Activated T-helper 2 cell treated with anti-CD3 and anti-CD28 coated beads, Interferon-gamma antibody, Interleukin-2, Interleukin-4, amounts not matched to agents 10 μg/mL and 5 μg/mL and 100 μg/mL, durations not matched to agents 14 hours and 24 hours and 36 hours (primary cell): Measurements from ENCODE around the gene SHC3. TPM values are rescaled to one million over a fixed set of nuclear protein-coding genes. Genes with fewer than 3 reads are reported as not detected.

Experiments used
- DNase-seq: peaks from one replicate; pipeline ENCODE4 v3.0.0; 2021; ENCODE audit warnings: low spot score
- H3K27ac Mint-ChIP-seq: one replicate; pipeline ENCODE4 v1.8.0; 2021; ENCODE audit warnings: mixed read lengths
- H3K27me3 Mint-ChIP-seq: one replicate; pipeline ENCODE4 v1.8.0; 2021; ENCODE audit warnings: low read depth, mixed read lengths
- H3K36me3 Mint-ChIP-seq: one replicate; pipeline ENCODE4 v1.8.0; 2021; ENCODE audit warnings: low read depth, mixed read lengths
- H3K4me1 Mint-ChIP-seq: one replicate; pipeline ENCODE4 v1.8.0; 2021; ENCODE audit warnings: low read depth, mixed read lengths
- H3K4me3 Mint-ChIP-seq: one replicate; pipeline ENCODE4 v1.8.0; 2021; ENCODE audit warnings: low read depth, mild to moderate bottlenecking, moderate library complexity, mixed read lengths
- H3K9me3 Mint-ChIP-seq: one replicate; pipeline ENCODE4 v1.8.0; 2021; ENCODE audit warnings: mixed read lengths
- intact Hi-C: fragments of 100-400 bp; cut with micrococcal nuclease; formaldehyde crosslinking; loops from one replicate; pipeline ENCODE4 v1.15.1; 2023
- total RNA-seq: library from RNA; stranded (reverse); gene quantifications from 2 replicates; pipeline ENCODE4 v1.2.3, GENCODE V29; 2022

The SHC3 gene
- total RNA-seq, 1 donor from 2014 or later, result not detected

GRCh38 chr9:89179540-89179894 is 899 bp upstream of the SHC3 start:
- no peak overlapping the region for H3K4me3 Mint-ChIP-seq
- H3K4me1 Mint-ChIP-seq, result peaks cover 10% of the 10 kb centered on the region
- H3K36me3 Mint-ChIP-seq, result no peaks in the 10 kb centered on the region
- peaks cover 64% of the 10 kb centered on the region for H3K27me3 Mint-ChIP-seq
- H3K27ac Mint-ChIP-seq, result no peak overlapping the region
- no peaks in the 10 kb centered on the region for H3K9me3 Mint-ChIP-seq
- DNase-seq, result no peak
- intact Hi-C loops, result loop anchor here (10.0 kb wide), 1 partner anchor 95 kb away; no protein-coding TSS in a partner anchor

GRCh38 chr9:89178830-89179539 is 367 bp upstream of the SHC3 start:
- no peak for DNase-seq
- no peaks in the 10 kb centered on the region for H3K9me3 Mint-ChIP-seq
- peaks cover 10% of the 10 kb centered on the region for H3K4me1 Mint-ChIP-seq
- no peak overlapping the region for H3K4me3 Mint-ChIP-seq
- intact Hi-C loops, result loop anchor here (10.0 kb wide), 1 partner anchor 96 kb away; no protein-coding TSS in a partner anchor
- H3K36me3 Mint-ChIP-seq, result no peaks in the 10 kb centered on the region
- no peak overlapping the region for H3K27ac Mint-ChIP-seq
- peaks cover 66% of the 10 kb centered on the region for H3K27me3 Mint-ChIP-seq

- H3K4me1 Mint-ChIP-seq, result peaks cover 10% of the 10 kb centered on the region
- intact Hi-C loops, result loop anchor here (10.0 kb wide), 1 partner anchor 98 kb away; no protein-coding TSS in a partner anchor
- H3K27me3 Mint-ChIP-seq, result peaks cover 65% of the 10 kb centered on the region
- H3K27ac Mint-ChIP-seq, result no peak overlapping the region
- DNase-seq, result no peak
- no peak overlapping the region for H3K4me3 Mint-ChIP-seq
- no peaks in the 10 kb centered on the region for H3K36me3 Mint-ChIP-seq
- no peaks in the 10 kb centered on the region for H3K9me3 Mint-ChIP-seq
Observed at GRCh38 chr9:89177012-89177943, 1.3 kb downstream of the SHC3 start.

- no peak for DNase-seq
- Mint-ChIP-seq H3K4me1 (peaks cover 10% of the 10 kb centered on the region), H3K27ac (no peak overlapping the region), H3K36me3 (no peaks in the 10 kb centered on the region), H3K4me3 (no peak overlapping the region), H3K27me3 (peaks cover 61% of the 10 kb centered on the region), H3K9me3 (no peaks in the 10 kb centered on the region)
- intact Hi-C loops, result loop anchor here (10.0 kb wide), 1 partner anchor 99 kb away; no protein-coding TSS in a partner anchor
Observed at GRCh38 chr9:89175828-89176261, 2.8 kb downstream of the SHC3 start.

- Mint-ChIP-seq H3K9me3 (no peaks in the 10 kb centered on the region), H3K36me3 (no peaks in the 10 kb centered on the region), H3K27me3 (peaks cover 46% of the 10 kb centered on the region), H3K4me3 (no peak overlapping the region), H3K4me1 (peaks cover 4% of the 10 kb centered on the region), H3K27ac (no peak overlapping the region)
- intact Hi-C loops, result loop anchor here (10.0 kb wide), 1 partner anchor 101 kb away; no protein-coding TSS in a partner anchor
- no peak for DNase-seq
Observed at GRCh38 chr9:89174291-89174690, 4.3 kb downstream of the SHC3 start.

- intact Hi-C loops, result loop anchor here (10.0 kb wide), 1 partner anchor 102 kb away; no protein-coding TSS in a partner anchor
- Mint-ChIP-seq H3K27ac (no peak overlapping the region), H3K27me3 (peaks cover 39% of the 10 kb centered on the region), H3K9me3 (no peaks in the 10 kb centered on the region), H3K4me3 (no peak overlapping the region), H3K36me3 (no peaks in the 10 kb centered on the region), H3K4me1 (no peaks in the 10 kb centered on the region)
- DNase-seq, result no peak
Observed at GRCh38 chr9:89173072-89173471, 5.5 kb downstream of the SHC3 start.

- Mint-ChIP-seq H3K27me3 (peaks cover 37% of the 10 kb centered on the region), H3K4me1 (no peaks in the 10 kb centered on the region), H3K9me3 (no peaks in the 10 kb centered on the region), H3K4me3 (no peak overlapping the region), H3K36me3 (no peaks in the 10 kb centered on the region), H3K27ac (no peak overlapping the region)
- intact Hi-C loops, result loop anchor here (10.0 kb wide), 1 partner anchor 102 kb away; no protein-coding TSS in a partner anchor
- DNase-seq, result no peak
Observed at GRCh38 chr9:89172398-89172797, 6.2 kb downstream of the SHC3 start.

- Mint-ChIP-seq H3K4me1 (no peaks in the 10 kb centered on the region), H3K4me3 (no peak overlapping the region), H3K36me3 (no peaks in the 10 kb centered on the region), H3K27me3 (peaks cover 32% of the 10 kb centered on the region), H3K9me3 (no peaks in the 10 kb centered on the region), H3K27ac (no peak overlapping the region)
- intact Hi-C loops, result loop anchor here (10.0 kb wide), 1 partner anchor 103 kb away; no protein-coding TSS in a partner anchor
- no peak for DNase-seq
Observed at GRCh38 chr9:89171693-89172092, 6.9 kb downstream of the SHC3 start.

- Mint-ChIP-seq H3K9me3 (no peaks in the 10 kb centered on the region), H3K27ac (no peak overlapping the region), H3K4me3 (no peak overlapping the region), H3K27me3 (peaks cover 31% of the 10 kb centered on the region), H3K4me1 (no peaks in the 10 kb centered on the region), H3K36me3 (no peaks in the 10 kb centered on the region)
- intact Hi-C loops, result loop anchor here (10.0 kb wide), 1 partner anchor 104 kb away; no protein-coding TSS in a partner anchor
- no peak for DNase-seq
Observed at GRCh38 chr9:89171231-89171630, 7.4 kb downstream of the SHC3 start.

GRCh38 chr9:89168901-89169813 is 9.5 kb downstream of the SHC3 start:
- no peak overlapping the region for H3K4me3 Mint-ChIP-seq
- intact Hi-C loops, result no loop called here
- no peak overlapping the region for H3K27ac Mint-ChIP-seq
- peaks cover 25% of the 10 kb centered on the region for H3K27me3 Mint-ChIP-seq
- H3K36me3 Mint-ChIP-seq, result no peaks in the 10 kb centered on the region
- no peaks in the 10 kb centered on the region for H3K9me3 Mint-ChIP-seq
- DNase-seq, result no peak
- H3K4me1 Mint-ChIP-seq, result no peaks in the 10 kb centered on the region

- Mint-ChIP-seq H3K36me3 (no peaks in the 10 kb centered on the region), H3K27ac (no peak overlapping the region)
- intact Hi-C loops, result no loop called here
Observed at GRCh38 chr9:89167788-89168187, 10.8 kb downstream of the SHC3 start.

GRCh38 chr9:89166852-89167251 is 11.8 kb downstream of the SHC3 start:
- DNase-seq, result no peak
- Mint-ChIP-seq H3K4me3 (no peak overlapping the region), H3K36me3 (no peaks in the 10 kb centered on the region), H3K9me3 (no peaks in the 10 kb centered on the region), H3K27me3 (peaks cover 15% of the 10 kb centered on the region), H3K4me1 (no peaks in the 10 kb centered on the region), H3K27ac (no peak overlapping the region)
- intact Hi-C loops, result no loop called here

More at GRCh38 chr9:89167788-89168187, 10.8 kb downstream of the SHC3 start:
- DNase-seq, result no peak
- Mint-ChIP-seq H3K27me3 (peaks cover 20% of the 10 kb centered on the region), H3K4me1 (no peaks in the 10 kb centered on the region), H3K4me3 (no peak overlapping the region), H3K9me3 (no peaks in the 10 kb centered on the region)
